GM20000 (cell line): ENCODE results near the gene ARHGEF12.

Experiments
- DNase-seq: peaks from one replicate; pipeline ENCODE4 v3.0.0; 2012; ENCODE audit warnings: low spot score
- TF ChIP-seq, protein P1 (sequence below): IDR thresholded peaks from 2 replicates; pipeline ENCODE4 v1.5.1; 2012; ENCODE audit warnings: mild to moderate bottlenecking, control low read depth; ENCODE audit errors: extremely low read depth, missing control alignments

The ARHGEF12 gene

DNA sequence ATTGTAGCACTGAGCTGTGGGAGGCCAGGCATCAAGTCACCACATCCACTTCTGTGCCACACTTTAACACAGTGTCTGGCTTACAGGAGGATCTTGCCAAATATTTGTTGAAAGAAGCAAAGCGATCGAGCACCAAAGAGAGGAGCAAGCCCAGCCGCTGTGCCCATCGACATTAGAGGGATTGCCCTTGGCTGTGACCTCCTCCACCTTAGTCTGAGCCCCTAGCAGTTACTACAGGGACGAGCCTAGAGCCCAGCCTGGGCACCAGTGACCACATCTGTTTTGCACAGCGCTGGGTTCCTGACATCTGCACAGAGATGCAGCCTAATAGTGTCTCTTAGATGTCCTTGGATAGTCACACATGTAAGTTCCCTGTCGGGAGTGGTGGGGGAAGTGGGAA lies 193.0 kb downstream of the ARHGEF12 start:
- DNase-seq: no peak
- TF ChIP-seq, protein P1, sequence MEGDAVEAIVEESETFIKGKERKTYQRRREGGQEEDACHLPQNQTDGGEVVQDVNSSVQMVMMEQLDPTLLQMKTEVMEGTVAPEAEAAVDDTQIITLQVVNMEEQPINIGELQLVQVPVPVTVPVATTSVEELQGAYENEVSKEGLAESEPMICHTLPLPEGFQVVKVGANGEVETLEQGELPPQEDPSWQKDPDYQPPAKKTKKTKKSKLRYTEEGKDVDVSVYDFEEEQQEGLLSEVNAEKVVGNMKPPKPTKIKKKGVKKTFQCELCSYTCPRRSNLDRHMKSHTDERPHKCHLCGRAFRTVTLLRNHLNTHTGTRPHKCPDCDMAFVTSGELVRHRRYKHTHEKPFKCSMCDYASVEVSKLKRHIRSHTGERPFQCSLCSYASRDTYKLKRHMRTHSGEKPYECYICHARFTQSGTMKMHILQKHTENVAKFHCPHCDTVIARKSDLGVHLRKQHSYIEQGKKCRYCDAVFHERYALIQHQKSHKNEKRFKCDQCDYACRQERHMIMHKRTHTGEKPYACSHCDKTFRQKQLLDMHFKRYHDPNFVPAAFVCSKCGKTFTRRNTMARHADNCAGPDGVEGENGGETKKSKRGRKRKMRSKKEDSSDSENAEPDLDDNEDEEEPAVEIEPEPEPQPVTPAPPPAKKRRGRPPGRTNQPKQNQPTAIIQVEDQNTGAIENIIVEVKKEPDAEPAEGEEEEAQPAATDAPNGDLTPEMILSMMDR: no peak

DNA sequence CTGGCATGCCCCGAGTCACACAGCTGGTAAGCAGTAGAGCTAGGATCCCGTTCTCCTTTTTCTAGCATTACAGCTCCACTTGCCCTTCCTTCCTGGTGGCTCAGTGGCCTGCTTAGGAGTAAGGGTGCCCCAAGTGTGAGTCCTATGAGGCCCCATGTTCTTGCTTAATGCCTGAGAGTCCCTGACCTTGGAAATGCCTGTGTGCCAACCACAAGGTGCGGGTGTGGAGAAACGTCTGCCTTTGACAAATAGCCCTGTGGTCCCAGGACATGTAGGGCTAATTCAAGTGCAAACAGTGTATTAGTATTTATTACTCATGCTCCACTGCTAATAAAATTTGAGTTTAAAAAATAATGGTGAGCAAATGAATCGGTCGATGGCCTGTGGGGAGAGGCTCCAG lies 193.7 kb downstream of the ARHGEF12 start:
- TF ChIP-seq, protein P1: no peak
- DNase-seq: no peak

DNA sequence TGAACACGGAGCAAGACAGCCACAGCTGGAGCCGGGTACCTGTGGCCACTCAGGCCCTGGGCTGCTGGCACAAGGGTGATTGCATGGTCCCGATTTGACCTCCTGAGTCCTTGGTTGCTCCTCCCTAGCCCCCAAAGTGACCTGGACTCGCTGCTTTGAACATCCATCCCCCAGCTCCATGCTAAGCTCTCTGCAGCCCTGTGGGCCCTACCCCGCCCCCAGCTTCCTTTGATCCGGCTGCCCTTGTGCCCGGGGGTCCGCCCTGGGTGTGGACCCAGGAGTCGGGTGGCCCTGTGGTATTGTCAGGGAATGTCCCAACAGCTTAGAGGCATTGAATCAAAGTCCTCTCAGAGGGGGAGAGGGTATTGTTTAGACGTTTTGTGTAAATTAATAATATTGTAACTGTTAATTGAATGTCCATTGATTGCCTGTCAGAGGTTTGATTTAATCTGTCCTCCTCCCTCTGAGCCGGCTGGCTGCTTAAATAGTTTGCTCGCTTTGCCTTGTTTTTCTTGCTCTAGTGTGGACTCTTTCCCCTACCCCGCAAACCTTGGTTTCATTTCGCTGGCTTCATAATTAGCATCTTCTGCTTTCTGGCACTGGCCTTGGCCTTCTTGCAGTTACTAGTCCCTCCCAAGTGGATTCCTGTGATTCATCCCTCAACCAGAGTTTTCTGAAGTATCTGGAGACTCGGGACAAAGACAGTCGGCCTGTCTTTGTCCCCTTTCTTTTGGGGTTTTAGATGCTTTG lies 196.0 kb downstream of the ARHGEF12 start:
- DNase-seq: no peak
- TF ChIP-seq, protein P1: no peak

DNA sequence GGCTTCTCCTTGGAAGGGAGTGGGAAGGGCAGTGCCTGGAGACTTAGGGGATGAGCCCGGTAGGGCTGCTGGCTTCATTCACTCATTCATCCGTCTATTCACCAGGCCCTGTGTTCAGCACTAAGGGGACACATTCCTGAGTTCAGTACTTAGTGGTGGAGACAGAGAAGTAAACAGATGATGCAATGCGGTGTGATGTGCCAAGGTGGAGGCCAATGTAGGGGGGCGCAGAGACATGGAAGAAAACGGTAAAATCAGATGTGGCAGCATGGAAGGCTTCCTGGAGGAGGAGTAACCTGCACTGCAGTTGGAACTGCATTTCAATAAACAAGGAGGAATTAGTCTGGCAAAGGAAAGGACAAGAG lies 196.6 kb downstream of the ARHGEF12 start:
- TF ChIP-seq, protein P1: no peak
- no peak for DNase-seq

DNA sequence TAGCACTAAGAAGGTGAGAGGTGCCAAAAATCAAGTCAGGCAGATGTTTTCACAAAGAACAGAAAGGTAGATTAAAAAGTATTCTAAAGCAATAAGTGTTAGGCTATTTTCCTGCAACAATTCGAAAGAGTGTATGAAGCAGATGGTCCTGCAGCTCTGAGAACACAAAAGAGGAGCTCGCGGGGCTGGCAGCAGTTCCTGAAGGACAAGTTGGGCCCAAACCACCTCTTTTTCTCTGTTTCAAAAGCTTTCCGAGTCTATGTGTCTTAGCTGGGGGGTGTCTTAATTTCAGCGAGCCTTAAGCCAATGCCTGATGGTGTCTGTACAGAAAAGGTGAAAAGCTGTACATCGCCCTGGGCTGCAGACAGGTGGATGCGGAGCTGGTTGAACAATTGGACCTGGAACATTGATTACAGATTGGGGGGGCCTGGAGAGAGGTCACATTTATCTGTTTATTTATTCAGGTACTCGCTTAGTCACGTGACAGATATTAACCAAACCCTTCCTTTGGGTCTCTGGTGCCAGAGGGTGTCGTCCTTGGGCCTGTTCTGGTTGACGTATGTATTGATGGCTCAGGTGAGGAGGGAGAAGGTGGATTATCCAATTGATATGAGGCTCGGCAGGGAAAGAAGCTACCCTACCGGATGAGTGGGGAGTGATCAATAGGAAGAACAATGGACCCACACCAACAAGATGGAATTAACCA lies 200.0 kb downstream of the ARHGEF12 start:
- TF ChIP-seq, protein P1: no peak
- DNase-seq: no peak

DNA sequence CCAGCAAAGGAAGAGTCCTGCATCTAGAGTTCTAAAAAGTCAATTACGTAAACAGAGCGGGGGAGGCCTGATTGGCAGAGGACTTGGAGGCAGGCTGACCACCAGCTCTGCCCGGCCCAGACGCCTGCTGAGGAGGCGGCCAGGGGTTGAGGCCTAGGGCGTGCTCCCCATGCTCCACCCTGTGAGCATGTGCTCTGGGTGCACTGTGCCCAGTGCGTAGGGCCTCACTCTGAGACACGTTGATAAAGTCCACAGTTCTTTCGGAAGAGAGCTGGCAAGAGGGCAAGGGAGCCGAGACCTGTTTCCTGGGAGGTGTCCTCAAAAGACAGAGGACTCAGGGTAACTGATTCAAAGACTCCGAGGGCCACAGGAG lies 200.6 kb downstream of the ARHGEF12 start:
- TF ChIP-seq, protein P1: no peak
- no peak for DNase-seq

DNA sequence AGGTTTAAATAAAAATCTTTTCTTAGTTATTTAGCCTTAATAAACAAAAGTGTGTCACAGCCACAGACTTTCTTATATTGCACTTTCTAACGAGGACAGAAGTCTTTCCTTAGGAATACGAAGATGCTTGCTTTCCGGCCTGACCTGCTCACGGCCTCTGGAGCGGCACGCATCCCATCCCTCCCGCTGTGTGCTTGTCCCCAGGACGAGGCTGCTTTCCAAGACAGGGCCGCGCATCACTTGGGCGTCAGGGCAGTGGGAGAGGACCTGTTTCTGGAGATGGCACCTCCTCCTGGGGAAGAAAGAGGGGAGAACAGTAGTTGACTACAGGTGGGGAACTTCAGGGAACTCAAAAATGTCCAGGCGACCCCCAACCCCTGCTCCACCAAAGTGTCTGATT lies 201.8 kb downstream of the ARHGEF12 start:
- TF ChIP-seq, protein P1: no peak
- no peak for DNase-seq
